Heart right ventricle (tissue), 16 donors: ENCODE data around the gene GABPB2. TPM values are rescaled to one million over a fixed set of nuclear protein-coding genes. Genes with fewer than 3 reads are reported as not detected.

Experiments
- ATAC-seq, 8 donors: fragments of 200-7000 bp; cut with Tn5 transposase; one replicate each; pipeline ENCODE4 v1.9.1; 2020; ENCODE audit warnings: mild to moderate bottlenecking in 8 of 8, moderate library complexity in 8 of 8, moderate number of reproducible peaks in 1 of 8
- DNase-seq, 2 donors: peaks; one replicate each; pipeline ENCODE4 v3.0.0-alpha.2; 2020
- H3K27ac ChIP-seq, 10 donors: fragments of 200-600 bp; sonication (generic) in 2 of 10; one replicate each; pipeline versions ENCODE4 v1.5.0 to v1.8.0; 2020 to 2022; ENCODE audit warnings: mild to moderate bottlenecking in 3 of 10
- H3K27me3 ChIP-seq, 7 donors: fragments of 200-600 bp; one replicate each; pipeline ENCODE4 v1.8.0; 2021 to 2022; ENCODE audit warnings: mild to moderate bottlenecking in 2 of 7
- H3K36me3 ChIP-seq, 9 donors: fragments of 200-600 bp; sonication (generic) in 1 of 9; one replicate each; pipeline versions ENCODE4 v1.5.0 to v1.8.0; 2020 to 2022; ENCODE audit warnings: mild to moderate bottlenecking in 2 of 9
- H3K4me1 ChIP-seq, 9 donors: fragments of 200-600 bp; sonication (generic) in 1 of 9; one replicate each; pipeline versions ENCODE4 v1.5.0 to v1.8.0; 2020 to 2022; ENCODE audit warnings: mild to moderate bottlenecking in 4 of 9
- H3K4me3 ChIP-seq, 10 donors: fragments of 200-600 bp; sonication (generic) in 2 of 10; one replicate each; pipeline versions ENCODE4 v1.5.0 to v1.8.0; 2020 to 2022; ENCODE audit warnings: mild to moderate bottlenecking in 7 of 10, moderate library complexity in 2 of 10
- H3K9me3 ChIP-seq, 11 donors: fragments of 200-600 bp in 10 of 11; sonication (generic) in 2 of 11; one replicate each; pipeline versions ENCODE4 v1.5.0 to v1.8.0; 2013 to 2022; ENCODE audit warnings: mild to moderate bottlenecking in 2 of 11, control low read depth in 1 of 11, moderate library complexity in 1 of 11
- WGBS, 2 donors: extraction: QIAGEN DNeasy Blood & Tissue Kit; methylation state at CpG; one replicate each; pipeline ENCODE4 v1.1.7; 2013; ENCODE audit warnings: inconsistent platforms in 1 of 2; 5-methylcytosine and 5-hydroxymethylcytosine counted together
- intact Hi-C, 10 donors: fragments of 100-400 bp; cut with DNase I; formaldehyde crosslinking; loops; one replicate each; pipeline versions ENCODE4 v1.11.1 to v1.14.2; 2022
- polyA plus RNA-seq, 2 donors: library from polyadenylated mRNA; stranded (reverse); fragments of 200-250 nt; gene quantifications; one replicate each; pipeline ENCODE4 v1.2.3, GENCODE V29; 2013
- total RNA-seq, 10 donors: library from RNA; stranded (reverse); fragmentation: NEBNext Ultra II Directional in 3 of 10; extraction: Animal tissue kit (Norgen Biotek cat#: 25700) in 3 of 10; gene quantifications; one replicate each; pipeline versions ENCODE4 v1.2.1 to v1.2.4, GENCODE V29; 2021 to 2023
- TF ChIP-seq, protein P1 (sequence below), 9 donors: fragments of 200-600 bp; sonication (generic) in 2 of 9; IDR thresholded peaks; one replicate each; pipeline versions ENCODE4 v1.5.0 to v1.8.0; 2021 to 2022; ENCODE audit warnings: antibody characterized with exemption in 9 of 9, mild to moderate bottlenecking in 5 of 9, moderate library complexity in 1 of 9
- donor health status: Arrhythmogenic right ventricular cardiomyopathy.
- donor health status: ischemic (EF 13 %, LVEDD 7.1; RV severe dilation, severe dysfunction).
- donor health status: healthy with polysubstance abuse.
- donor health status: DM: no; HTN: yes; CAD: no.
- donor health status: DM: no; HTN: no; CAD: no.
- donor health status: ischemic (EF 25% LVEDD 6.9; RV normal size, moderate dysfunction).
- donor health status: ischemic (EF 25% LVEDD 5.7; RV mildly dilated, moderate dysfunction).
- donor health status: healthy.
- donor health status: DM: yes; HTN: yes; CAD: no.
- donor health status: Ischemic cardiomyopathy.
- donor health status: ischemic (EF 35%, LVEDD 5.7; RV mildly dilated, moderate dysfunction).
- donor health status: nonischemic (EF 11% LVEDD 7.7; RV severe dilation, severe dysfunction).
- donor health status: DM: yes; HTN: yes; CAD: no.
- donor health status: PGD.
- donor health status: ischemic (EF 29% LVEDD 5.4; RV normal size, mild dysfunction).
- donor health status: nonischemic (EF 23%, LVEDD 6.1; RV moderate dilation, normal function).

The GABPB2 gene
- total and polyA plus RNA-seq, 12 donors, result 3.4 to 14.4 (median 10.6) TPM

DNA sequence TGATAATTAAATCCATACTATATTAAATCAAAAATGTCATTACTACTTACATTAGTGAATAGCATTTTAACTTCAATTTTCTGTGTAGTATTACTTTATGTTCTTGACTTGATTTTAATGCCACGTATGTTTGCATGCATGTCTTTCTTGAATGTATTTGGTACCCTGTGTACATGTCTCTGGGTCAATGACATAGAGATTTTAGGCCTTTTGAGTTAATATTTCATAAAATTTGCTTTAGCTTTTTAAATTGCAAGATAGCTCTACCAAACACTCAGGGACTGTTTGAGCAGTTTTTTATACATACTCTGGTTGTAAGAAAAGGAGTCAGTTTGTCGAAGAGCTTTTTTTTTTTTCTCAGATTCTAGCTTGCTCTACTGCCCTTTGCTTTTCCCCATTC lies 8.9 kb upstream of the GABPB2 start:
- ATAC-seq (no peak), DNase-seq (no peak)
- intact Hi-C loops, result loop anchor here in 1 of 10 donors (5.0 kb wide), 1 partner anchor 54 kb away; the partner anchor contains the start of genes MINDY1 and PRUNE1
- 70 to 85% methylated on average over 2 of the region's 2 CpGs for WGBS, 2 donors
- Histone ChIP-seq H3K27me3 (no peaks in the 10 kb centered on the region), H3K27ac (peak overlapping the region in 5 of 10 donors; percentile 97 to 99 (median 97)), H3K9me3 (no peaks in the 10 kb centered on the region), H3K4me1 (peaks cover 8 to 45% (median 24%) of the 10 kb centered on the region in 9 donors), H3K4me3 (peak overlapping the region in 6 of 10 donors; percentile 77 to 93 (median 86)), H3K36me3 (peaks cover 0 to 7% (median 0%) of the 10 kb centered on the region in 9 donors)
- TF ChIP-seq, protein P1, sequence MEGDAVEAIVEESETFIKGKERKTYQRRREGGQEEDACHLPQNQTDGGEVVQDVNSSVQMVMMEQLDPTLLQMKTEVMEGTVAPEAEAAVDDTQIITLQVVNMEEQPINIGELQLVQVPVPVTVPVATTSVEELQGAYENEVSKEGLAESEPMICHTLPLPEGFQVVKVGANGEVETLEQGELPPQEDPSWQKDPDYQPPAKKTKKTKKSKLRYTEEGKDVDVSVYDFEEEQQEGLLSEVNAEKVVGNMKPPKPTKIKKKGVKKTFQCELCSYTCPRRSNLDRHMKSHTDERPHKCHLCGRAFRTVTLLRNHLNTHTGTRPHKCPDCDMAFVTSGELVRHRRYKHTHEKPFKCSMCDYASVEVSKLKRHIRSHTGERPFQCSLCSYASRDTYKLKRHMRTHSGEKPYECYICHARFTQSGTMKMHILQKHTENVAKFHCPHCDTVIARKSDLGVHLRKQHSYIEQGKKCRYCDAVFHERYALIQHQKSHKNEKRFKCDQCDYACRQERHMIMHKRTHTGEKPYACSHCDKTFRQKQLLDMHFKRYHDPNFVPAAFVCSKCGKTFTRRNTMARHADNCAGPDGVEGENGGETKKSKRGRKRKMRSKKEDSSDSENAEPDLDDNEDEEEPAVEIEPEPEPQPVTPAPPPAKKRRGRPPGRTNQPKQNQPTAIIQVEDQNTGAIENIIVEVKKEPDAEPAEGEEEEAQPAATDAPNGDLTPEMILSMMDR (IDR thresholded peaks at IDR 0.05), result no peak

DNA sequence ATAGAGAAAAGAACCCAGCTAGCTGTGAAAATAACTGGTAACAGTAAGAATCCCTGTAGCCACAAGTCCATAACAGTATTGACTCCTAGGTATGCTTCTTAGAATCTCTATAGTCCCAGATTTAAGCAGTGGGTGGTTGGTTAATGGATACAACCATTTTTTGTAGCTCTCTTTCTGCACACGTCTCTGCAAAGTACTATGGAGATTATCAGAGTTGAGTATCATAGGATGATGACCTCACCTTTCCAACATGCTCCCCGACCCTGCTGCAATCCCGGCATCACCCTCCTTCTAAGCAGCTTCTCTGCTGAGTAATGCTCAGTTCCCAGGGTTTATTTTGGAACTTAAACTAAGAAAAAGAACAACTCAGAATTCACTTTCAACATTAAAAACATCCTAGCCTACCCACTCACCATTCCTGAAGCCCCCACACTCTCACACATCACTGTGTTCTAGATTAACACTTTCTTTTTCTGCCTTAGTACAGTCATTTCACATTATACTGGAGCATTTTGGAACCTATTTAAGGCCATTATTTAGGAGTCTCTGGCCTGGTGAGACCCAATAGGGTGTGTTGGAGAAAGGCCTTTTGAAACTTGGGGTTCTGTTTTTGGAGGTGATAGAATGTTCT lies 7.7 kb upstream of the GABPB2 start:
- WGBS, 2 donors, result 47 to 50% methylated on average over 3 of the region's 3 CpGs
- ATAC-seq (peak in 1 of 8 donors; percentile 21), DNase-seq (peak in 1 of 2 donors; percentile 29)
- peaks cover 0 to 4% (median 0%) of the 10 kb centered on the region in 9 donors for H3K36me3 ChIP-seq
- H3K9me3 ChIP-seq, result no peaks in the 10 kb centered on the region
- H3K27ac ChIP-seq, result peak overlapping the region in 6 of 10 donors; percentile 53 to 99 (median 97)
- peaks cover 2 to 34% (median 12%) of the 10 kb centered on the region in 9 donors for H3K4me1 ChIP-seq
- TF ChIP-seq, protein P1 (IDR thresholded peaks at IDR 0.05), result no peak
- intact Hi-C loops, result loop anchor here in 1 of 10 donors (5.0 kb wide), 1 partner anchor 56 kb away; the partner anchor contains the start of genes MINDY1 and PRUNE1
- H3K4me3 ChIP-seq, result no peak overlapping the region
- no peaks in the 10 kb centered on the region for H3K27me3 ChIP-seq

DNA sequence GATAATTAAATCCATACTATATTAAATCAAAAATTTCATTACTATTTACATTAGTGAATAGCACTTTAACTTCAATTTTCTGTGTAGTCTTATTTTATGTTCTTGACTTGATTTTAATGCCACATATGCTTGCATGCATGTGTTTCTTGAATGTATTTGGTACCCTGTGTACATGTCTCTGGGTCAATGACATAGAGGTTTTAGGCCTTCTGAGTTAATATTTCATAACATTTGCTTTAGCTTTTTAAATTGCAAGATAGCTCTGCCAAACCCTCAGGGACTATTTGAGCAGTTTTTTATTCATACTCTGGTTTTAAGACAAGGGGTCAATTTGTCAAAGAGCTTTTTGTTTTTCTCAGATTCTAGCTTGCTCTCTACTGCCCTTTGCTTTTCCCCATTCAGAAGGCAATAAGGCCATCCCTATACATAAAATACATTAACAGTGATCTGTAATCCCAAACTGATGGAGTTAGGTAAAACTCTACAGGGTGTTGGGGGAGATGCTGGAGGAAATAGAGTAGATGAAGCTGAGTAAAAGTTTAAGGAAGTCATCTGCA lies 5.4 kb upstream of the GABPB2 start:
- H3K27me3 ChIP-seq, result no peaks in the 10 kb centered on the region
- no peak for ATAC-seq
- intact Hi-C loops, result no loop called here
- TF ChIP-seq, protein P1 (IDR thresholded peaks at IDR 0.05), result no peak
- peaks cover 4 to 34% (median 11%) of the 10 kb centered on the region in 9 donors for H3K4me1 ChIP-seq
- H3K9me3 ChIP-seq, result no peaks in the 10 kb centered on the region
- peak overlapping the region in 1 of 10 donors; percentile 45 for H3K27ac ChIP-seq
- no peak for DNase-seq
- no peak overlapping the region for H3K4me3 ChIP-seq
- peaks cover 0 to 4% (median 0%) of the 10 kb centered on the region in 9 donors for H3K36me3 ChIP-seq

DNA sequence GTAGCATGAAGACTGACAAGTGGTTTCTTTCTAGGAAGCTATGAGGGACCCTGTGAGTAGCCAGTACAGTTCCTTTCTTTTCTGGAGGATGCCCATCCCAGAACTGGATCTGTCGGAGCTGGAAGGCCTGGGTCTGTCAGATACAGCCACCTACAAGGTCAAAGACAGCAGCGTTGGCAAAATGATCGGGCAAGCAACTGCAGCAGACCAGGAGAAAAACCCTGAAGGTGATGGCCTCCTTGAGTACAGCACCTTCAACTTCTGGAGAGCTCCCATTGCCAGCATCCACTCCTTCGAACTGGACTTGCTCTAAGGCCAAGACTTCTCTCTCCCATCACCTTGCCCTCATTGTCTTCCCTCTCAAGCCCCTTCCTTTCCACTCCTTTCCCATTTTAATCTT lies 3.4 kb upstream of the GABPB2 start:
- WGBS, 2 donors, result 83 to 87% methylated on average over 4 of the region's 4 CpGs

More for the DNA sequence above, 3.4 kb upstream of the GABPB2 start:
- Histone ChIP-seq H3K4me1 (peaks cover 4 to 35% (median 19%) of the 10 kb centered on the region in 9 donors), H3K27ac (peak overlapping the region in 1 of 10 donors; percentile 99), H3K27me3 (no peaks in the 10 kb centered on the region), H3K36me3 (peaks cover 0 to 4% (median 0%) of the 10 kb centered on the region in 9 donors), H3K9me3 (no peaks in the 10 kb centered on the region), H3K4me3 (no peak overlapping the region)
- ATAC-seq (no peak), DNase-seq (no peak)
- TF ChIP-seq, protein P1 (IDR thresholded peaks at IDR 0.05), result no peak
- intact Hi-C loops, result no loop called here
